Natural killer cell treated with Interleukin-12 subunit alpha and Interleukin-12 subunit beta and Interleukin-15 and Interleukin-18, amount 100 ng/mL, for 72 hours (primary cell): ENCODE data around the gene LPA. TPM values are rescaled to one million over a fixed set of nuclear protein-coding genes. Genes with fewer than 3 reads are reported as not detected.

ENCODE experiments used
- ATAC-seq, 2 donors: fragments of 150-1000 bp; cut with Tn5 transposase in 1 of 2; sonication (Bioruptor Pico), chemical (Tn5 transposase) in 1 of 2; 2 replicates each; pipeline ENCODE4 v1.10.0; 2021
- DNase-seq: peaks from one replicate; pipeline ENCODE4 v3.0.0; 2022; ENCODE audit warnings: low spot score
- H3K27ac Mint-ChIP-seq, 2 donors: 1 replicate in 1 of 2; 2 replicates in 1 of 2; pipeline ENCODE4 v1.8.0; 2022; ENCODE audit warnings: mixed read lengths in 2 of 2, mild to moderate bottlenecking in 1 of 2, moderate library complexity in 1 of 2
- H3K27me3 Mint-ChIP-seq, 2 donors: 1 replicate in 1 of 2; 2 replicates in 1 of 2; pipeline ENCODE4 v1.8.0; 2022; ENCODE audit warnings: mixed read lengths in 2 of 2
- H3K36me3 Mint-ChIP-seq: one replicate; pipeline ENCODE4 v1.8.0; 2022; ENCODE audit warnings: mixed read lengths
- H3K4me1 Mint-ChIP-seq, 2 donors: 1 replicate in 1 of 2; 2 replicates in 1 of 2; pipeline ENCODE4 v1.8.0; 2022; ENCODE audit warnings: low read depth in 2 of 2, mixed read lengths in 2 of 2, mild to moderate bottlenecking in 1 of 2
- H3K4me3 Mint-ChIP-seq: one replicate; pipeline ENCODE4 v1.8.0; 2022; ENCODE audit warnings: mixed read lengths
- H3K9me3 Mint-ChIP-seq: 2 replicates; pipeline ENCODE4 v1.8.0; 2022; ENCODE audit warnings: mixed read lengths
- total RNA-seq, 2 donors: library from RNA; stranded (reverse); gene quantifications; one replicate each; pipeline ENCODE4 v1.2.3, GENCODE V29; 2022

Gene LPA
- total RNA-seq, 2 donors from 2014 or later = not detected

DNA sequence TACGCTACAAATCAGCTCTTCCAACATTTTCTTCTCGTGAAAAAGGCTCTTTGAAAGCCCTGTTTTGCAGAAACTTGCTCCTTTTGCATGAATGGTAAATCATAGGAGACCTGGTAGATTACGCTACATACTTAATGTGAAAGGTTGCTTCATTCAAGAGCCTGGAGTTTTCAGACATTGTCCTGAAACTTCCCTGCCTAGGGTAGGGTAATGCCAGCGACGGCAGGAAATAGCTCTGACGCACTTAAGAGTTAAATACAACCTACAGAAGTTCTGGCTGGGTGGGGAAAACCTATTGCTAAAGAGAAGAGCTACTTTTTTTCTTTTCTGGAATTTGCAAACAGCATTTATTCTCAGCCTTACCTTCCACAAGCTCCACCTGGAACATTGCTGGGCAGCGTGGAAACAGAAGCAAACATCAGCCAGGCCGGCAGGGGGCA is 144.5 kb downstream of the LPA start:
- peak; percentile 64 to 84 for ATAC-seq
- peak overlapping the region; percentile 91 to 95 for H3K27ac Mint-ChIP-seq
- peaks cover 43 to 54% of the 10 kb centered on the region in 2 donors for H3K4me1 Mint-ChIP-seq
- H3K9me3 Mint-ChIP-seq = peaks cover 4% of the 10 kb centered on the region
- H3K27me3 Mint-ChIP-seq = no peaks in the 10 kb centered on the region
- H3K4me3 Mint-ChIP-seq = peak overlapping the region; percentile 91
- DNase-seq = no peak
- H3K36me3 Mint-ChIP-seq = peaks cover 23% of the 10 kb centered on the region

DNA sequence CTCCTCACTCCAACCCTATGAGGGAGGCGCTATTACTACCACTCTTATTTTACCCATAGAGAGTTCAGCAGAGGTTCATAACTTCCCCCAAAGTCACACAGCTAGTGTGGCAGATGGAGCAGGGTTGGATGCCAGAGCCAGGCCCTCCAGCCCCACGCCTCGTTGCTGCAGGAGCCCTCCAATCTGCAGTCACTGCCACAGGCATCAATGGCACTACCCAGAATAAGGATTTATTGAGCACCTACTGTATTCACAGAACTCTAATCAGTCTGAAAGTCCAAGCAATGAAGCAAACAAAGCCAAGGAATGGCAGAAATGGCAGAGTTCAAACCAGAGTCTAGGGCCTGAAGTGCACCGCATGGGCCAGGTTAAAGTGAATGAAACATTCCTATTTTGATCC is 144.9 kb downstream of the LPA start:
- Mint-ChIP-seq H3K27me3 (no peaks in the 10 kb centered on the region), H3K4me3 (peak overlapping the region; percentile 91), H3K9me3 (peaks cover 6% of the 10 kb centered on the region), H3K27ac (peak overlapping the region; percentile 91 to 95), H3K36me3 (peaks cover 26% of the 10 kb centered on the region), H3K4me1 (peaks cover 45 to 55% of the 10 kb centered on the region in 2 donors)
- ATAC-seq (no peak), DNase-seq (no peak)

DNA sequence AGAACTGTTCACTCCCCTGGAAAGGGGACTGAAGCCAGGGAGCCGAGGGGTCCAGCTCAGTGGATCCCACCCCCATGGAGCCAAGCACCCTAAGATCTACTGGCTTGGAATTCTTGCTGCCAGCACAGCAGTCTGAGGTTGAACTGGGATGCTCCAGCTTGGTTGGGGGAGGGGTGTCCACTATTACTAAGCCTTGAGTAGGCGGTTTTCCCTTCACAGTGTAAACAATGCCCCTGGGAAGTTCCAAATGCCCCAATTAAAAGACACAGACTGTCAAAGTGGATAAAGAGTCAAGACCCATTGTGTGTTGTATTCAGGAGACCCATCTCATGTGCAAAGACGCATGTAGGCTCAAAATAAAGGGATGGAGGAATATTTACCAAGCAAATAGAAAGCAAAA is 150.2 kb downstream of the LPA start:
- H3K9me3 Mint-ChIP-seq = peaks cover 6% of the 10 kb centered on the region
- H3K27me3 Mint-ChIP-seq = no peaks in the 10 kb centered on the region
- DNase-seq (no peak), ATAC-seq (no peak)
- peaks cover 26% of the 10 kb centered on the region for H3K36me3 Mint-ChIP-seq
- no peak overlapping the region for H3K27ac Mint-ChIP-seq
- peaks cover 46 to 55% of the 10 kb centered on the region in 2 donors for H3K4me1 Mint-ChIP-seq
- no peak overlapping the region for H3K4me3 Mint-ChIP-seq

DNA sequence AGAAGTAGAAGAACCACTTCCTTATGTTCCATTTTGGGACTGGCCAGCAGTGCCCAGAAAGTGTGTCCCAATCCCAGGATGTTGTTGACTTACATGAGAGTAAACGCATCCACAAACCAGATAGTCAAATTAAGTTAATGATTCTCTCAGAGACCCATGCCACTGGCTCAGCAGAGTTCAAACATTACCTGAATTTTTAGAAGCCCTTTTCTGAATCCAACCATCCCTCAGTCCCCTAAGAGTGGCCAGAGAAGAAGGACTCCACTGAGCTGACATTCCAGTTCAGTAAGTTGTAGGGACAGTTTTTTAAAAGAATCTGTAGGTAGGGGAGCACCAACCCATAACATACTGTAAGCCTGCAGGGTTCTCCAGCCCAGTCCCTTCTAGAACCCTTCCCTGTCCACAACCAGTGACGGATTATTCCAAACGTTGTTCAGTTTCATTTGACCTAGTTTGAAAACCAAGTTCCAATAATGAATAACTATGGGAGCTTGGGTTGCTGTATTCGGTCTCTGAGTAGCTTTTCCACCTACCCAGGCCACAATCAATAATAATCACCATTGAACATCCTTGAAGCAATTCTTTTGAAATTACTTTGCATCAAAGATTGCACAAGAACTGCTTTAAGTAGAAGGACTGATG is 153.0 kb downstream of the LPA start:
- H3K27ac Mint-ChIP-seq = no peak overlapping the region
- no peaks in the 10 kb centered on the region for H3K27me3 Mint-ChIP-seq
- ATAC-seq = no peak
- DNase-seq = no peak
- peaks cover 16% of the 10 kb centered on the region for H3K36me3 Mint-ChIP-seq
- H3K4me1 Mint-ChIP-seq = peaks cover 27 to 33% of the 10 kb centered on the region in 2 donors
- peaks cover 6% of the 10 kb centered on the region for H3K9me3 Mint-ChIP-seq
- H3K4me3 Mint-ChIP-seq = no peak overlapping the region

DNA sequence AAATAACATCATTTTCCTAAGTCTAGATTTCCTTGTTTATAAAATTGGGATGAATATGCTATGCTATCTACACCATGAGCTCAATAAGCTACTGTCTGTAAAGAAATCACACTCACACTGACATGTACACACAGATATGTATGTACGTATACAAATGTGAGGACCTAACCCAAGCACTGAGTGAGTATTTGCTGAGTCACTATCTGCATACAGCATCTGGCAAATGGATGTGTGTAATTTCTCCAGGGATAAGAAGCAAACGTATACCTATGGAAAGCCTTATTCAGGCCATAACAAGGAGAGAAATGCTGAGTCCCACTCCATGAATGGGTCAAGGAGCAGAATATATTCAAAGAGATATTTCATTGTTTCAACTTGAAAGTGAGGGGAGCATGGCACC is 153.9 kb downstream of the LPA start:
- Mint-ChIP-seq H3K4me1 (peaks cover 24 to 26% of the 10 kb centered on the region in 2 donors), H3K4me3 (no peak overlapping the region), H3K36me3 (peaks cover 9% of the 10 kb centered on the region), H3K27ac (peak overlapping the region; percentile 37 to 43), H3K27me3 (no peaks in the 10 kb centered on the region), H3K9me3 (peaks cover 6% of the 10 kb centered on the region)
- DNase-seq = no peak
- ATAC-seq = no peak

DNA sequence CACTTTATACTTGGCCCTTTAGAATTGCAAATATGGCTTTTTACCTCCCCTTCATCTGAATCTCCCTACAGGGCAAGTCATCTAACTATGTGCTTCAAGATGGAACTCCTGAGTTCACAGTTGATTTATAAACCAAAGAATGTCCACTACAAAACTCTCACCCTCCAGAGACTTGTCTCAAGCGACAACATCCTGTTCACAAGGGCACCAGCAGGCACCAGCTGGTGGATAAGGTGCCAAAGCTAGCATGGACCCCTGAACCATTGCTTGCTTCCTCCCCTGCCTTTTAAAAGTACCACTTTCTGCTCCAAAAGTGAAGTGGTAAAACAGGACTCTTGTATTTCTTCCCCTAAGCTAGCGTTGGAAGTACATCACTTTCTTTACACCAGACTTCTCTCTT is 154.5 kb downstream of the LPA start:
- Mint-ChIP-seq H3K4me3 (no peak overlapping the region), H3K4me1 (peaks cover 18 to 22% of the 10 kb centered on the region in 2 donors), H3K36me3 (peaks cover 4% of the 10 kb centered on the region), H3K27ac (peak overlapping the region; percentile 37 to 43), H3K9me3 (peaks cover 3% of the 10 kb centered on the region), H3K27me3 (no peaks in the 10 kb centered on the region)
- ATAC-seq (no peak), DNase-seq (no peak)

DNA sequence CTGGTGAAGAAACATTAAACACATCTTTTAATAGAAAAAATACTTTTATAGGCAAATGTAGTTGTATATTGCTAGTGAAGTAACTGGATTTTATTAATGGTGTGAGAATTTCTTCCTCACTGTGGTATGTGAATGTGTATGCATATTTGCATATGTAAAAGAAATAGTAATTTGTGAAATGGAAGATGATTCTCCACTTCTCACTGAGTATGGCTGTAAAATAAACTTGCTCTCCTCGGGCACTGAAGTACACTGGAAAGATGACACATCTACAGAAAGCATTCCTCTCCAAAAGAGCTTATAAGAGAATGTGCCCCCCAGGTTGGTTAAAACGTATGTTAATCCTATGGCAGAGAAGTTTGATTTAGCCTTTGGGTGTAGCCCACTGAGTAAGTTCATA is 155.5 kb downstream of the LPA start:
- H3K4me3 Mint-ChIP-seq = no peak overlapping the region
- no peak for ATAC-seq
- peaks cover 17 to 20% of the 10 kb centered on the region in 2 donors for H3K4me1 Mint-ChIP-seq
- DNase-seq = no peak
- H3K9me3 Mint-ChIP-seq = no peaks in the 10 kb centered on the region
- peaks cover 11% of the 10 kb centered on the region for H3K36me3 Mint-ChIP-seq
- no peaks in the 10 kb centered on the region for H3K27me3 Mint-ChIP-seq
- H3K27ac Mint-ChIP-seq = no peak overlapping the region

DNA sequence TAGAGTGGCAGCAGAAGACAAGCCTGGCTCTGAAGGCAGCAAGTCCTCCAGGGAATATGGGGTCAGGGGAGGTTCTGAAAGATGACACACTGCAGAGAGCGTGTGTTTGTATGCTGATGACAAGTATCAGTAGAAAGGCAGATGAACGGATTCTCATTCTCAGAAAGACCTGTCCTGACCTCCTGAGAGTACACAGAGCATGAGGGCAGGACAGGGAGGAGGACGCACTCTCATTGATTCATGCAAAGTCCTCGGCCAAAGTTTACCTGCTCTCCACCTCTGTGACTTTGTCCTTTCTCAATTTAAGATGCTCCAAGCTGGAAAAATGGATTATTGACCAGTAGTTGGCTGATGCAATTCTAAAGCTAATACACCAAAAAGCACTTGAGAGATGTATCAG is 156.7 kb downstream of the LPA start:
- no peak overlapping the region for H3K4me3 Mint-ChIP-seq

DNA sequence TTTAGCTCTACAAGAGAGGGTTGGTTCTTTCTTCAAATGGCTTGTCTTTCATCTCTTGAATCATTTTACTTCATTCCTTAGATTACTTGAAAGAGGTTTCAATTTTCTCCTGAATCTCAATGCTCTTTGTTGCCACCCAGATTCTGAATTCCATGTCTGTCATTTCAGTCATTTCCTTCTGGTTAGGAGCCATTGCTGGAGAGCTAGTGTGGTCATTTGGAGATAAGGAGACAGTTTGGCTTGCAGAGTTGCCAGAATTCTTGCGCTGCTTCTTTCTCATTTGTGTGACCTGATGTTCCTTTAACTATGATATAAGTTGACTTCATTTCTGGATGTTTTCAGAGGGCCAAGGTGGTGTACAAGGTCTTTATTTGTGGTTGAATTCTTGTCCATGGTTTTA is 158.1 kb downstream of the LPA start:
- peaks cover 14% of the 10 kb centered on the region for H3K36me3 Mint-ChIP-seq
- DNase-seq = no peak
- no peak overlapping the region for H3K27ac Mint-ChIP-seq
- peaks cover 20 to 21% of the 10 kb centered on the region in 2 donors for H3K4me1 Mint-ChIP-seq
- H3K4me3 Mint-ChIP-seq = no peak overlapping the region
- no peaks in the 10 kb centered on the region for H3K27me3 Mint-ChIP-seq
- no peak for ATAC-seq
- no peaks in the 10 kb centered on the region for H3K9me3 Mint-ChIP-seq

More for the DNA sequence above, 156.7 kb downstream of the LPA start:
- Mint-ChIP-seq H3K4me1 (peaks cover 17% of the 10 kb centered on the region in 2 donors), H3K27ac (peak overlapping the region in 1 of 2 donors; percentile 27), H3K27me3 (no peaks in the 10 kb centered on the region), H3K36me3 (peaks cover 11% of the 10 kb centered on the region), H3K9me3 (no peaks in the 10 kb centered on the region)
- no peak for DNase-seq
- ATAC-seq = no peak

DNA sequence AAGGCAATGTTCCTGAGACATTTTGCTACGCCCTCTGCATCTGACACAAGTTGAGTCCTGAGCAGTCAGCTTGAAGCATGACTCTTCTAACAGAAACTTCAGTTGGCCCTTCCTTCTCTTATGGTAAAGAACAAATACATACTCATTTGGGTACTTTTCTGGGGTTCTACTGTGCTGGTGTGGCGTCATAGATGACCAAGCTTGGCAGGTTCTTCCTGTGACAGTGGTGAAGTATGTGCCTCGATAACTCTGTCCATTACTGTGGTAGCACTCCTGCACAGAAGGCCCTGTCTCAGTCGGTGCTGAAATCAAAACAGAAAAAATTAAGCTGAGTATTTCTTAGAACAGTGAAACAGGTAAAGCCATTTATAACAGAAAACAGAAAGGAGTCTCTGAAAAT is 163.4 kb downstream of the LPA start:
- no peak for DNase-seq
- ATAC-seq = peak in 1 of 2 donors; percentile 82
- H3K4me1 Mint-ChIP-seq = peaks cover 10 to 18% of the 10 kb centered on the region in 2 donors
- peaks cover 46% of the 10 kb centered on the region for H3K36me3 Mint-ChIP-seq
- H3K9me3 Mint-ChIP-seq = no peaks in the 10 kb centered on the region
- H3K27ac Mint-ChIP-seq = peak overlapping the region in 1 of 2 donors; percentile 68
- H3K27me3 Mint-ChIP-seq = no peaks in the 10 kb centered on the region
- H3K4me3 Mint-ChIP-seq = peak overlapping the region; percentile 51

DNA sequence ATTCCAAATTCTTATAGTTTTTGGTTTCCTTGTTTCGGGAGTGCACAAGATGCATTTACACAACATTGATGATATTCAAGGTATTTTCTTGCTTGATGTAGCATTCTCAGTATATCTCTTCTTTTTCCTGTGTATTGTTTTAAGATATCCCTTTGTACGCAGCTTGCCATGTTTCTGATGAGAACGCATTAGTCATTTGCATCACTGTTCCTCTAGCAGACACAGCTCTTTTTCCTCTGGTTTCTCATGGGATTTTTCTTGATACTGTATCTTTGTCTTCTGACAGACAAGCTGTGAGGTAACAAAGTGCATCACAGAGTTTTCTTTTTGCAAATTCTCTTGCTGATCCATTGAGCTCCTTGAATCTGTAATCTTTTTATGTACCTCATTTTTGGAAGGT is 169.5 kb downstream of the LPA start:
- H3K27me3 Mint-ChIP-seq = no peaks in the 10 kb centered on the region
- H3K9me3 Mint-ChIP-seq = no peaks in the 10 kb centered on the region

DNA sequence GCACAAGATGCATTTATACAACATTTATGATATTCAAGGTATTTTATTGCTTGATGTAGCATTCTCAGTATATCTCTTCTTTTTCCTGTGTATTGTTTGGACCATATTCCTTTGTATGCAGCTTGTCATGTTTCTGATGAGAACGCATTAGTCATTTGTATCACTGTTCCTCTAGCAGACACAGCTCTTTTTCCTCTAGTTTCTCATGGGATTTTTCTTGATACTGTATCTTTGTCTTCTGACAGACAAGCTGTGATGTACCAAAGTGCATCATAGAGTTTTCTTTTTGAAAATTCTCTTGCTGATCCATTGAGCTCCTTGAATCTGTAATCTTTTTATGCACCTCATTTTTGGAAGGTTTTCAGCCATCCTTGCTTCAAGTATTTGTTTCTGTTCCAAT is 175.0 kb downstream of the LPA start:
- H3K27me3 Mint-ChIP-seq = no peaks in the 10 kb centered on the region
- H3K36me3 Mint-ChIP-seq = peaks cover 35% of the 10 kb centered on the region
- H3K9me3 Mint-ChIP-seq = no peaks in the 10 kb centered on the region
- peak overlapping the region in 1 of 2 donors; percentile 13 for H3K27ac Mint-ChIP-seq
- no peak for DNase-seq
- H3K4me1 Mint-ChIP-seq = peaks cover 0 to 3% of the 10 kb centered on the region in 2 donors
- no peak overlapping the region for H3K4me3 Mint-ChIP-seq
- ATAC-seq = no peak

More for the DNA sequence above, 169.5 kb downstream of the LPA start:
- H3K27ac Mint-ChIP-seq = no peak overlapping the region
- peaks cover 33% of the 10 kb centered on the region for H3K36me3 Mint-ChIP-seq
- DNase-seq (no peak), ATAC-seq (no peak)
- H3K4me3 Mint-ChIP-seq = no peak overlapping the region
- H3K4me1 Mint-ChIP-seq = peaks cover 0 to 5% of the 10 kb centered on the region in 2 donors

DNA sequence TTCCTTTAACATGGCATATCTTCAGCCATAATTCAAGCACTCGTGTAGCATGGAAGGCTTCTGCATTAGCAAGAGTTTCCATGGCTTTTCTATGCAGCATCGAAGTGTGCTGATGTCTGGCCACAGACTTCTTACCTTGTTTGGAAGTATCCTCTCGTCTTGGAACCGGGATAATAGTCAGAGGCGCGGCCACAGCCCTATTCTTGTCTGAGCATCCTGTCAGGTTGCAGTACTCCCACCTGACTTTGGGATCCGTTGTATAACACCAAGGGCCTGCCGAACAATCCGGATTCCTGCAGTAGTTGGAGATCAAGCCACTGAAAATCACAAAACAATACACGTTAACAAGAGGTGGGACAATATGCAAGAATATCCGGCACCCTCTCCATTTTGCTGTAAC is 177.0 kb downstream of the LPA start:
- Mint-ChIP-seq H3K27ac (no peak overlapping the region), H3K4me3 (no peak overlapping the region), H3K9me3 (no peaks in the 10 kb centered on the region), H3K36me3 (peaks cover 45% of the 10 kb centered on the region), H3K27me3 (no peaks in the 10 kb centered on the region), H3K4me1 (peaks cover 0 to 3% of the 10 kb centered on the region in 2 donors)
- no peak for ATAC-seq
- DNase-seq = no peak
